HG02852 (cell line): ENCODE measurements around the gene LRRC26.

ENCODE experiments used
- ATAC-seq: cut with Tn5 transposase; IDR thresholded peaks from one replicate; pipeline ENCODE4 v1.9.1; 2021; ENCODE audit warnings: mild to moderate bottlenecking, moderate library complexity; ENCODE audit not compliant: unreplicated experiment

The LRRC26 gene, protein sequence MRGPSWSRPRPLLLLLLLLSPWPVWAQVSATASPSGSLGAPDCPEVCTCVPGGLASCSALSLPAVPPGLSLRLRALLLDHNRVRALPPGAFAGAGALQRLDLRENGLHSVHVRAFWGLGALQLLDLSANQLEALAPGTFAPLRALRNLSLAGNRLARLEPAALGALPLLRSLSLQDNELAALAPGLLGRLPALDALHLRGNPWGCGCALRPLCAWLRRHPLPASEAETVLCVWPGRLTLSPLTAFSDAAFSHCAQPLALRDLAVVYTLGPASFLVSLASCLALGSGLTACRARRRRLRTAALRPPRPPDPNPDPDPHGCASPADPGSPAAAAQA

DNA sequence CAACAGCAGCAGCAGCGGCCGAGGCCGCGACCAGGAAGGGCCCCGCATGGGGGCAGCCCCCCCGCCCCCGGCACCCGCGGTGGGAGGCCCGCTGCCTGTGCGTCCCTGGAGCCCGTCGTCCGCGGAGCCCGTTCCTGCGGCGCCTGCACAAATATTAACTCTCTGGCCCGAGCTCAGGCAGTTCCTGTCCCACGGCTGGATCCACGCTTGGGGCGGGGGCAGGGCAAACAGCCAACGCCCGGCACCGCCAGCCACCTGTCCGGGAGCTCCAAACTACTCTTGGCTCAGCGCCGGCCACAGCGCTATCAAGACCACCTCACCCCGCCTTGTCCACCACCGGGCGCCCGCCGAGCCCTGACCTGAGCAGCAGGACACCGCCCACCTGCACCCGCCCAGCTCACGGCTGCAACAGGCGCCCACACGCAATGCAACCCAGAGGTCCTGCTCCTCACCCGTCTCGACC lies at the start of gene LRRC26:
Gene LRRC26 (minus strand): TSS at position 156 of the 463 bp plus-strand sequence. CDS start 108 bp downstream, at position 48.
- no peak for ATAC-seq

DNA sequence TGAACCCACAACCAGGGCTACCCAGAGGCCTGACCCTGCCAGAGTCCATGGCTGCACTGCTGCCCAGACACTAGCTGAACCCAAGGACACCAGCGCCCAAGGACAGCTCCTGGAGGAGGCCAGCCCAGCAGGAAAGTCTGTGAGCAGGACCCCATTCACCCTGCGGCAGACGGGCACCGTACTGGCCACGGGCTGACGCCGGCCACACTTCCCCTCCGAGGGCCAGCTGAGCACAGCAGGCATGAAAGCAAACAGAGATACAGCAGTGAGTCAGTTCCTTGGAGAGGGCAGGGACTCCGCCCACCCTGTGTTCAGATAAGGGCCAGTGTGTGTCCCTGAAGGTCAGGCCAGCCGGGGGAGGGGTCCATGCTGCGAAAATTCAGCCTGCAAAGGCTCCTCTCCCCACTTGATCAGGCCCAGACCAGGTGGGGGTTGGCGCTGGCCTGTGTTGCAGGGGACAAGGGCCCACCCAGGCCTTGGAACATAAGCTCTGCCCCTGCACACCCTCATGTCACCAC lies 49.0 kb upstream of the LRRC26 start:
- ATAC-seq = no peak

DNA sequence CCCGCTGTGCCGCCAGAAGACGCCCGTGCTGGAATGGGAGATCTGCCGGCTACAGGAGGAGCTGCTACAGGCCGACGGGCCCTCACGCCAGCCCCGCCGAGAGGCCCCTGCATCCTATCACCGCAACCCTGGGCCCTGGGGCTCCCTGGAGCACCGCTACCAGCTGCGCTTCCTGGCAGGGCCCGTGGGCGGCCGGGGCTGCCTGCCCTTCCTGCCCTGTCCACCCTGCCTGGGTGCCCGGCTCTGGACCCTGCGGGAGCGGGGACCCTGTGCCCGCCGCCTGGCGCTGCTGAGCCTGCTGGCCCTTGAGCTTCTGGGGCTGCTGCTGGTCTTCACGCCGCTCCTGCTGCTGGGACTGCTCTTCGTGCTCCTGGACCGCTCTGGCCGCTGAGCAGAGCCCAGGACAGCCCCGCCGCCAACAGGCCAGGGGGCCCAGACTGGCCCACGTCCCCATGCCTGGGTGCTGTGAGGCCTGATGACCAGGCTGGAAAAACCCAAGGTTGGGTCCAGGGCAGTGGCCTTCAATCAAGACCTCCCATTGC lies 48.4 kb upstream of the LRRC26 start:
- ATAC-seq = no peak

DNA sequence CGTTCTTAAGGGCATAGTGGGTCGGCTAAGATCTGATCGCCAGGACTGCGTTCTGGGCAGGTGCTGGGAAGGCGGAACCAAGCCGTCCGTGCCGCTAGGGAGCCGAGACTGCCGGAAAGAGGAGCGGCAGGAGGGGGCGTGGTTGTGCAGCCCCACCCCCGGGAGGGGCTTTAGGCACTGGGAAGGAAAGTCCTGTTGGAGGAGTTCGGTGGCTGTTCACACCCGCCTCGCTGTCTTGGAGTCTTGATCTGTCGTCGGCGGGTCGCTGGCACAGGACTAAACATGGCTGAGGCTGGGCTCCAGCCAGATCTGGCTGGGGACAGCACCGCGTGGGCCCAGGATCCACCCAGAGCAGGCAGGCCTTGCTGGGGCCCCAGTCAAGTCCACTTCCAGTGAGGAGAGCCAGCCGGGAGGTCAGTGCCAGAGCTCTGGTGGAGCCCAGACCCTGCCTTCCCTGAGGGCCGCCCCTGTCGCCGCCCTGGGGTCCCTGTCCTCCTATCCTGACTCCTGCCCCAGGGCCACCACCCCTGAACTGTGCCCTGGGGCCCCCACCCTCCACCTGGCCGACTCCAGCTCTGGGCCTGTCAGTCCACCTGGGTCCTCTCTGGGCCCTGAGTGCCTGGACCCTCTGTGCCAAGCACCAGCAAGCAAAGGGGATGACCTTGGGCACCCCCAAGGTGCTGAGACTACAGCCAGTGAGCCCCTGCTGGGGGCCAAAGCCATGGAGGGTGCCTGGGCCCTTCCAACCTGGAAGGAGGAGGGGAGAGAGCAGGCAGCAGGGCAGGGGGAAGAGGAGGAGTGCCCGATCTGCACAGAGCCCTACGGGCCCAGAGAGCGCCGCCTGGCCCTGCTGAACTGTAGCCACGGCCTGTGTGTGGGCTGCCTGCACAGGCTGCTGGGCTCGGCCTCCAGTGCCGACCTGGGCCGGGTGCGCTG lies 47.7 kb upstream of the LRRC26 start:
- ATAC-seq = no peak

DNA sequence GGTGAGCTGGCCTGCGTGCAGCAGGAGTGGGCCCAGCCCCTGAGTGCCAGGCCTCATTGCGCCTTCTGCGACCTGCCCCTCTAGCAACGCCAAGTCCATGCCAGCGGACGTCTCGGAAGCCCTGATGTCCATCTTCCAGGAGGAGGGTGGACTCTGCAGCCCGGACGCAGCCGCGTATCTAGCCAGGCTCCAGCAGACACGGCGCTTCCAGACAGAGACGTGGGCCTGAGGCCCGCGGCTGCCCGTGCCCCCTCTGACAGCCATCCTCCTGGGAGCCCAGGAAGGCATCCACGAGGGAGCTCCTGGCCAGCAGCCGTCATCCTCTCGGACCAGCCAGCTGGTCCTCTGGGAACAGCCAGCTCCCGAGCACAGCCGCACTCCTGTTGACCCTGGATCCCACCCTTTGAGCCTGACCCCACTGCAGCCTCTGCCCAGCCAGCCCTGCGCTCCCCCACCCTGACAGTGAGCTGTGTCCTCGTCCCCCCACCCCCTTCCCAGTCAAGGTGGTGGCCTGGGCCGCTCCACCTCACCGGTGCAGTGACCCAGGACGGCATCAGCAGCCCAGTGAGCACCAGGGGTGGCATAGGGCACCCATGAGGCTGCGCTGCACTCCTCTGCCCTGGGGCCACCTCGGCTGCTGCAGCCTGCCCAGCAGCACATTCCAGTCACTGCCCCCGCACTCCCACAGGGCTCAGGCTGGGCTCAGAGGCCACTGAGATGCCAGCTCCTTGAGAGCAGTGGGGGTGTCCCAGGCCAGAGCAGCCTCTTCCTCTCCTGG lies 46.5 kb upstream of the LRRC26 start:
- ATAC-seq = no peak

DNA sequence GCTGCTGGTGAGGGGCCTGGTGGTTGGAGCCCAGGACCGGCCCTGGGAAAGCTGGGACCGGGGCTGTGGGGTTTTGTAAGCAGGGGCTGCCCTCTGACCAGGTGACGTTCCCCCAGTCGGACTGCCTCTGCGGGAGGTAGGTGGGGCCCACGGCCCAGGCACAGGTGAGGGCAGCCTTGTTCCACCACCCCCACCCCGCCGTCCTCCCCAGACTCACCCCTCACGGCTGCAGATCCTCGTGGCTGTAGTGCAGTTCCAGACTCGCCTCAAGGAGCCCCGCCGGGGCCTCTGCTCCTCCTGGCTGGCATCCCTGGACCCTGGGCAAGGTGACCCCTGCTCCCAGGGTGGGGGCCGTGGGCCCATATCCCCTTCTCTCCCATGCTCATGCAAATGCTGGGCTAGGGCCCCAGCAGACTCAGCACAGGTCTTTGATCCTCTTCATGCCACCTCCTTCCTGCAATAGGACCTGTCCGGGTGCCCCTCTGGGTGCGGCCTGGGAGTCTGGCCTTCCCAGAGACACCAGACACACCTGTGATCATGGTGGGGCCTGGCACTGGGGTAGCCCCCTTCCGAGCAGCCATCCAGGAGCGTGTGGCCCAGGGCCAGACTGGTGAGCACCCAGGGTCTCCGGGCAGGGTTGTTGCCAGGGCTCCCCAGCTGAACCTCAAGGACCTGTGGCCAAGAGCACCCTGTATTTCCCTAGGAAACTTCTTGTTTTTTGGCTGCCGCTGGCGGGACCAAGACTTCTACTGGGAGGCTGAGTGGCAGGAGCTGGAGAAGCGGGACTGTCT lies 45.5 kb upstream of the LRRC26 start:
- no peak for ATAC-seq

DNA sequence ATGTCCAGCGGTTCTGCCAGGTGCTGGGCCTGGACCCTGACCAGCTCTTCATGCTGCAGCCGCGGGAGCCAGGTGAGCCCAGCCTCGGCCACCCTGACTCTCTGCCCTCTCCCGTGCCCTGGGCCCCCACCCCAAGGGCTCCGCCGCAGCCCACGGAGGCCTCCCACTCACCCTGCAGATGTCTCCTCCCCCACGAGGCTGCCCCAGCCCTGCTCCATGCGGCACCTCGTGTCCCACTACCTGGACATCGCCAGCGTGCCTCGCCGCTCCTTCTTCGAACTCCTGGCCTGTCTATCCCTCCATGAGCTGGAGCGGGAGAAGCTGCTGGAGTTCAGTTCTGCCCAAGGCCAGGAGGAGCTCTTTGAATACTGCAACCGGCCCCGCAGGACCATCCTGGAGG lies 44.8 kb upstream of the LRRC26 start:
- ATAC-seq = no peak

DNA sequence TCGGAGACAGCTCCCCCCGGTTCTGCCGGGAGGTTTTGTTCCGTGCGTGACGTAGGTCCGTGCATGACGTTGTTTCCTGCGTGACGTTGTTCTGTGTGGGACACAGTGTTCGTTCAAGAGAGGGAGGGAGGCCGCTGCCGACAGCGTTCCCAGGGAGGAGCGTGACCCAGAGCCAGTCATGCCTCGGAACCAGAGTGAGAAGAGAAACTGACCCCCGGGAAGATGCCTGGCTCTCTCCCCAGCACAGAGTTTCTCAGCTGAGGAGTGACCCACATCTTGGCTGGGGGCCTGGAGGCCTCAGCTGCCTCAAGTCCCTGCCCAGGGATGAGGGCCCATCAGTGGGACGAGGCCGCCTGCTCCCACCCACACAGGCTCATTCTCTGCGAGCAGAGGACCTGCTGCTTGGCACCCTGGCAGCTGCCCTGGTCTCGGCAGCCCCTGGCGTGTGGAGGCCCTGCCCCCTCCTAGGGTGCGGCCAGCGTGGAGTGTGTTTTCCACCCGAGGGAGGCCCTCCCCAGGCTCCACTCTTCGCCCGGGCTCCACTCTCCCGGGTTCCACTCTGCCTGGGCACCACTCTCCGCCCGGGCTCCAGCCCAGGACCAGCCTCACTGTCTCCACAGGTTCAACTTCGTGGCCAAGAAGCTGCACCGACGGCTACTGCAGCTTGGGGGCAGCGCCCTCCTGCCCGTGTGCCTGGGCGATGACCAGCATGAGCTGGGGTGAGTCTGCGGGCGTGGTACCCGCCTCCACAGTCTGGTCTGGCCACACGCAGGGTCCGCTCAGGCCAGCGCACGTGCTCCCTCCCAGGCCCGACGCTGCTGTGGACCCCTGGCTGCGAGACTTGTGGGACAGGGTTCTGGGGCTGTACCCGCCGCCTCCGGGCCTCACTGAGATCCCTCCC lies 43.6 kb upstream of the LRRC26 start:
- ATAC-seq = no peak

DNA sequence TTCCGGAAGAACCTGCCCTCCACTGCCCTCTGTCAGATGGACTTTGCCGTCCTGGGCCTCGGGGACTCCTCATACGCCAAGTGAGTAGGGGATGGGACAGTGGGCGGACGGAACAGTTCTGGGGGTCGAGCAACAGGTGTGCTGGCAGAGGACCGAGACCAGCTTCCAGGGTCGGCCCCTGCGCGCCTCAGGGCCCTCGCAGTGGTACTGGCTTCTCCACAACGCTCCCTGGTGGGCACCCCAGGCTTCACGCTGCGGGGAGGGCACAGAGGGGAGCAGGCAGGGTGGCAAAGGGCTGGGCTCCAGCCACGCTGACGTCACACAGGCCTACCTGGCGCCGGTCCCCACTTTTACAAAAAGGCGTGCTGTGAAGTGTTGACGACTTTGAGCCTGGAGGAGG lies 42.7 kb upstream of the LRRC26 start:
- no peak for ATAC-seq

DNA sequence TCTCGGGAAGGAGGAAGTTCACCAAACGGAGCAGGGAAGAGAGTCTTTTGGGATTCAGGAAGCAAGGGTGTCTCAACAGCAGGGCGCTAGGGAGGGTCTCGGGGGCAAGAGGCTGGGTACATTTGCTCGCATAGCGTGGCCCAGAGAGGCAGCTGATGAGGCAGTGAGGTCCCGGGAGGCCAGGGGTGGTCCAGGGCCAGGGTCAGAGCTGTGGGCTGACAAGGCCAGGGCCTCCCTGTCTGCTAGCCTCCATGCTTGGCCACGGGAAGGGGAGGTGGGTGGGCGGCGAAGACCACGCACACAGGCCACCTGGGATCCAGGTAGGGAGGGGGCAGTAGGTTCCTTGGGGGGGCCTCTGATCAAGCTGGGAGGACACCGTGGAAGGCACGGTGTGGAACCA lies 41.7 kb upstream of the LRRC26 start:
- no peak for ATAC-seq

DNA sequence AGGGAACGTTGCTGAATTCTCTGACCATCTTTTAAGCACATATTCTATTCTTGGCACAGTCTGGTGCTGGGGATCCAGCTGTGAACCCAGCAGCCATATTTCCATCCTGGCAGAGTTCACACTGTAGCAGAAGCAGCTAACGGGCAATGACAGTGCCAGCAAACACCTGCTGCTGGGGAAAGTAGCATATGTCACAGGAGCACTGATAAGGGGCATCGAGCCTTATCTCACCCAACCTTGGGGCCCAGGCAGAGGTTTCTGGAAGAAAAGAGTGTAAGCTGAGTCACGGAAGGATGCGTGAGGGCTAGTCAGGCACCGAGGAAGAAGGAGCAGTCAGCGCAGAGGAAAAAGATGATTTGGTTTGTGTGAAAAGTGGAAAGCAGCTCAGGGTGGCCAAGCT lies 36.8 kb upstream of the LRRC26 start:
- no peak for ATAC-seq

DNA sequence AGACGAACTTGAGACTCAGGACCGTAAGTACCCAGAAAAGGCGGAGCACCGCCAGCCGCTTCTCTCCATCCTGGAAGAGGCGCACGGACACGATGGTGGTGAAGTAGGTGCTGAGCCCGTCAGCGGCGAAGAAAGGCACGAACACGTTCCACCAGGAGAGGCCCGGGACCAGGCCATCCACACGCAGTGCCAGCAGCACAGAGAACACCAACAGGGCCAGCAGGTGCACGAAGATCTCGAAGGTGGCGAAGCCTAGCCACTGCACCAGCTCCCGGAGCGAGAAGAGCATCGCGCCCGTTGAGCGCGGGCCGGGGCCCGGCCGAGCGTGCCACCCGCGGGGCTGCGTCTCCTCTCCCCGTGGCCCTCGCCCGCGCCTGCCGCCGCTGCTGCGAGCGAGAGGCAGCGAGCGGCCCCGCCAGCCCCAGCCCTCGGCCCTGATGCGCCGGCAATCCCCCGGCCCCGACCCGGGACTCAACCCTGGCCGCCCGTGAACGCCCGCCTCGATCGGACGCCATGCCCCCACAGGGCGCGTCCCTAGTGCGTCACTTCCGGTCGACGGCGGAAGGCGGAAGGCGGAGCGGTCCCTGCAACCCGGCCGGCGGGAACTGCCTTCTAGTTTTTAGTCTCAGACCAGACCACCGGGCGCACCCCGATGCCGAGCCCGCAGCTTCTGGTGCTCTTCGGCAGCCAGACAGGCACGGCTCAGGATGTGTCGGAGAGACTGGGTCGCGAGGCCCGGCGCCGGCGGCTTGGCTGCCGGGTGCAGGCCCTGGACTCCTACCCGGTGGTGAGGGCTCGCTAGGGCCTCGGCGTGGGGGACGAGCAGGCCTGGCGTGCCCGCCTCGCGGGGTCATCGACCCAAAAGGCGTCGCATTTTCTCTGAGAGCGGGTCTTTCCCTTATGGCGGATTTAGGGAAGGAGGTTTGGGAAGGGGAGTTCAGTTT lies 35.5 kb upstream of the LRRC26 start, which contains the start of the genes NDOR1 and TMEM203:
Gene NDOR1 (plus strand): TSS at position 575 of the 944 bp plus-strand sequence. CDS start 78 bp downstream, at position 653.
Gene TMEM203 (minus strand): TSS at position 523 of the 944 bp plus-strand sequence. CDS start 234 bp downstream, at position 289.
- ATAC-seq = peak; percentile 36

DNA sequence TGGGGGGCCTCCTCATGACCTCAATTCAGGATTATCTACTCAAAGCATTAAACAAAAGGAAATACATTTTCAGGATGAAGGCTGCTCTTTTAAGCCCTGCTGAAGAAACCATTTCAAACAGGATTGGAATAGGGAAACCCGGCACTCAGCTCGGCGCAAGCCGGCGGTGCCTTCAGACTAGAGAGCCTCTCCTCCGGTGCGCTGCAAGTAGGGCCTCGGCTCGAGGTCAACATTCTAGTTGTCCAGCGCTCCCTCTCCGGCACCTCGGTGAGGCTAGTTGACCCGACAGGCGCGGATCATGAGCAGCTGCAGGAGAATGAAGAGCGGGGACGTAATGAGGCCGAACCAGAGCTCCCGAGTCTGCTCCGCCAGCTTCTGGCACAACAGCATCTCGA lies 34.9 kb upstream of the LRRC26 start:
- no peak for ATAC-seq

DNA sequence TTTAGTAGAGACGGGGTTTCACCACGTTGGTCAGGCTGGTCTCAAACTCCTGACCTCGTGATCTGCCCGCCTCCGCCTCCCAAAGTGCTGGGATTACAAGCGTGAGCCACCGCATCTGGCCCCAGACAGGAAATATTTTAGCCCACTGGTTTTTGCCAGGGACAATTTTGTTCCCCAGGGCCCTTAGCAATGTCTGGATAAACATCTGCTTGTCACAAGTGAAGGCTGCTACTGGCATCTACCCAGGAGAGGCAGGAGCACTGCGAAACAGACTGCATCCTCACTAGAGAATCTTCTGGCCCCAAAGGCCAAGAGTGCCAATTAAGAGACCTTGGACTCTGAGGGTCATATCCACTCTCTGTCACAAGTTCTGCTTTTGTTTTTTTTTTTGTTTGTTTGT lies 33.1 kb upstream of the LRRC26 start:
- ATAC-seq = no peak

DNA sequence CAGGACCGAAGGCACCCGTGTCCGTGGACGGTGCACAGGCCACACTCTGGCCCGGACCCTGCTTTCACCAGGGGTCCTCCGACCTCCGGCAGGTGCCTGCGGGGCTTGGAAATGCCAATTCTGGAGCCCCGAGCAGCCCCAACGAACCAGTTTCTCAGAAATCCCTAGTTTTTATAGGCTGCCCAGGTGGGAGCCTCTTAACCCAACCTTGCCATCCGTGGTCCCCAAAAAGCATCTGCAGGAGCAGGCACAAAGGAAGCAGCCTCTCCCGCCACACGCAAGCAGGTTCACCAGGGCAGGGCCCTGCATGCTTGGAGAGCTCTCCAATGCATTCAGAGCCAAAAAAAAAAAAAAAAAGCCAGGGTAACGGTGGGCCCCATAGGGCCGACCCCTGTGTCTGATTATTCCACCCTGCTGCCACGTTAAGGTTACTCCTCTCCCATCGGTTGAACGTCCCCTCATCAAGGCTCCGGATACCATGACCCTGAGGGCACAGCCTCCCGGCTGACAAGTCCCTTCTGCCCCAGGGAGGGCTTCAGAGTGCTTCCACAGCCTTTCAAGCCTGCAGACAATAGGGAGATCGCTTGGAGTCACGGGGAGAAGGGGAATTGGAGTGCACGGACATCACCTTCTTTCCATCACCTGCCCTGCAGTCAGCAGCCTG lies 31.5 kb upstream of the LRRC26 start:
- ATAC-seq = no peak

DNA sequence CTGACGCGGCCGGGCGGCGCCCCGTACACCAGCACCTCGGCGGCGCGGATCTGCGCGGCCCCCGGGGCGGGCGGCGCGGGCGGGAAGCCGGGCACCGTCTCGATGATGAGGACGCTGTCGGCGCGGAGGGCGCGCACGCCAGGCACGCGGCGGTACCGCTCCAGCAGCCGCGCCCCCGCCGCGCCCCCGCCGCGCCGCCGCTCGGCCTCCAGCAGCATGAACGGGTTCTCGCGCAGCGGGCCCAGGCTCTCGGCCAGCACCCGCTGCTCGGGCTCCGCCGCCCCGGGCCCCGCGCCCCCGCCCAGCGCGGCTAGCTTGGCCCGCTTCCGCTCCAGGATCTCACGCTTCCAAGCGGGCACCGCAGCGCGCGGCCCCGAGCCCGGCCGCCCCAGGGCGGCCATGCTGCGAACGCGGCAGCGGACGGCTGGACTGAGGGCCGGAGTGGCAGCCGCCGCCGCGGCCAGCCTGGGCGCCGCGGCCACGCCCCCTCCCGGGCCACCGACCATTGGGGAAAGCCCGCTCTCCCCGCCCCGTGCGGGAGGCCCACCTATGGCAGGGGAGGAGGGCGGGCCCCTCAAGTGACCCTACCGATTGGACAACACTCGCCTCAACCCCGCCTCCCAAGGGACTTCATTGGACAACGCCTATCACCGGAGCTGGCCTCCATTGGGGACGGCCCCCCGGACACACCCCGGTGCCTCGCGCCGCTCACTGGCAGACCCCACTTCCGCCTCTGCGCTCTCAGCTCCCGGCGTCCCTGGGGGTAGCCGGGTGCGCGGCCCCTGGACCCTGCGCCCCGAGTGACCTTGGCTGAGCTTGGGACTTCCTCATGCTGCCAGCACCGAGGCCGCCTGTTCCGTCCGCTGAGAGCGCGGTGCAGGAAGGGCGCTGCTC lies 30.7 kb upstream of the LRRC26 start, which contains the start of gene TPRN:
Gene TPRN (minus strand): TSS at position 431 of the 894 bp plus-strand sequence. CDS start 30 bp downstream, at position 401.
- ATAC-seq = peak; percentile 92
